ENCODE results near the gene SSH2. TPM values are rescaled to one million over a fixed set of nuclear protein-coding genes. Genes with fewer than 3 reads are reported as not detected.
"Not testable (repeated sequence)": the region's sequence is repeated elsewhere in the genome, so short reads cannot be mapped to it uniquely, and the experiment has no call there.

SSH2 gene
- polyA plus RNA-seq, 1 of the 3 experiments (the other 2 are of a cell fraction): 8.8 TPM

DNA sequence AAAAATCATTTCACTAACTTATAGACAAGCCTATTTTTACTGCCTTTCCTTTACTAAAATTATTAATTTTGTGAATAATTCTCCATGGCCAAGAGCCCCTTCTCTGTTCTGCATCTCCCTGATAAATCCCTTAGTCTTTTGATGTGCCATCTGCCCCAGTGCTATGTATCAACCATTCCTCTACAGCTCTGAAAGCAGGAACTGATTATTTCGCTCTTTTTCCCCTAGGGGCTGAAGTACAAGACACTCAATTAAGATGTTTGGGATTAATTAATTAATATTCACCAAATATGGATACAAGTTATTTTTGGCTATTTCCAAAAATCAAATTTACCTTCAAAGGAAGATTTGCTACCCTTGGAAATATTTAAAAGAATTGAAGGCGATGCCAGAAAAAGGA, 26.6 kb downstream of the SSH2 start:
- H3K79me2 ChIP-seq (ENCODE audit: insufficient read depth): peaks cover 84% of the 10 kb centered on the region
- WGBS (ENCODE audit: low lambda C conversion rate): 99% methylated on average over 2 of the region's 2 CpGs

DNA sequence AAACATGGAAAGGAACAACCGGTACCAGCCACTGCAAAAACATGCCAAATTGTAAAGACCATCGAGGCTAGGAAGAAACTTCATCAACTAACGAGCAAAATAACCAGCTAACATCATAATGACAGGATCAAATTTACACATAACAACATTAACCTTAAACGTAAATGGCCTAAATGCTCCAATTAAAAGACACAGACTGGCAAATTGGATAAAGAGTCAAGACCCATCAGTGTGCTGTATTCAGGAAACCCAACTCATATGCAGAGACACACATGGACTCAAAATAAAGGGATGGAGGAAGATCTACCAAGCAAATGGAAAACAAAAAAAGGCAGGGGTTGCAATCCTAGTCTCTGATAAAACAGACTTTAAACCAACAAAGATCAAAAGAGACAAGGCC, 32.9 kb downstream of the SSH2 start:
- H3K27ac ChIP-seq (ENCODE audit: low read depth in 2 of 2, low read length in 1 of 2); DNase-seq; H3K4me3 ChIP-seq (ENCODE audit: low read depth in 2 of 2, low read length in 1 of 2); H3K9ac ChIP-seq; H3K27me3 ChIP-seq (ENCODE audit: insufficient read depth); H3K4me1 ChIP-seq (ENCODE audit: control insufficient read depth in 1 of 2, insufficient read depth in 2 of 2, low read depth in 1 of 2, low read length in 1 of 2); H3F3A ChIP-seq (replicated peaks; ENCODE audit: insufficient read depth); H3K4me2 ChIP-seq; H2AFZ ChIP-seq (ENCODE audit: low read depth); POLR2A ChIA-PET; H4K20me1 ChIP-seq (ENCODE audit: insufficient read depth); H3K36me3 ChIP-seq (replicated peaks in 1 of 2; ENCODE audit: control insufficient read depth in 1 of 2, insufficient read depth in 2 of 2, low read length in 1 of 2); H3K9me3 ChIP-seq; H3K9me2 ChIP-seq: not testable (repeated sequence)
- WGBS (ENCODE audit: low lambda C conversion rate): 97% methylated on average over 4 of the region's 4 CpGs
- CTCF ChIA-PET: interaction anchor here (0.6 kb wide), 1 partner anchor 24 kb away, joined by 4 read pairs; no protein-coding TSS in a partner anchor
- H3K79me2 ChIP-seq (ENCODE audit: insufficient read depth): peaks cover 54% of the 10 kb centered on the region; the same call in 1 of the 2 replicates

More for the DNA sequence above, 26.6 kb downstream of the SSH2 start:
- H3K4me1 ChIP-seq (ENCODE audit: control insufficient read depth in 1 of 2, insufficient read depth in 2 of 2, low read depth in 1 of 2, low read length in 1 of 2): no peaks in the 10 kb centered on the region; a peak in 1 of 4 replicates
- peaks cover 7% of the 10 kb centered on the region for H3F3A ChIP-seq (replicated peaks; ENCODE audit: insufficient read depth)
- no peak for TF ChIP-seq NFIC (IDR thresholded peaks at IDR 0.05; ENCODE audit: borderline replicate concordance)
- no peak for TF ChIP-seq RAD21 (IDR thresholded peaks at IDR 0.05; ENCODE audit: low read length)
- no peak for TF ChIP-seq NRF1 (IDR thresholded peaks at IDR 0.05; ENCODE audit: low read depth, low read length)
- no peak for TF ChIP-seq MEF2A (IDR thresholded peaks at IDR 0.05; ENCODE audit: borderline replicate concordance, low read depth)
- no peak for TF ChIP-seq GATA2 (CRISPR knock-in tag; IDR thresholded peaks at IDR 0.05)
- TF ChIP-seq POLR2AphosphoS5 (IDR thresholded peaks at IDR 0.05; ENCODE audit: low read depth, low read length): no peak
- no peak for TF ChIP-seq TAF1 (IDR thresholded peaks at IDR 0.05; ENCODE audit: borderline replicate concordance, low read depth, low read length)
- TF ChIP-seq, protein P1, sequence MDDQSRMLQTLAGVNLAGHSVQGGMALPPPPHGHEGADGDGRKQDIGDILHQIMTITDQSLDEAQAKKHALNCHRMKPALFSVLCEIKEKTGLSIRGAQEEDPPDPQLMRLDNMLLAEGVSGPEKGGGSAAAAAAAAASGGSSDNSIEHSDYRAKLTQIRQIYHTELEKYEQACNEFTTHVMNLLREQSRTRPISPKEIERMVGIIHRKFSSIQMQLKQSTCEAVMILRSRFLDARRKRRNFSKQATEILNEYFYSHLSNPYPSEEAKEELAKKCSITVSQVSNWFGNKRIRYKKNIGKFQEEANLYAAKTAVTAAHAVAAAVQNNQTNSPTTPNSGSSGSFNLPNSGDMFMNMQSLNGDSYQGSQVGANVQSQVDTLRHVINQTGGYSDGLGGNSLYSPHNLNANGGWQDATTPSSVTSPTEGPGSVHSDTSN (IDR thresholded peaks at IDR 0.05): no peak
- no peak for TF ChIP-seq JUND (IDR thresholded peaks at IDR 0.05)
- no peak for TF ChIP-seq YY1 (IDR thresholded peaks at IDR 0.05; ENCODE audit: low read depth)
- no peaks in the 10 kb centered on the region for H3K36me3 ChIP-seq (replicated peaks in 1 of 2; ENCODE audit: control insufficient read depth in 1 of 2, insufficient read depth in 2 of 2, low read length in 1 of 2)
- no peak overlapping the region for H3K27ac ChIP-seq (ENCODE audit: low read depth in 2 of 2, low read length in 1 of 2)
- H3K9me3 ChIP-seq: no peaks in the 10 kb centered on the region; the same call in 1 of the 2 replicates
- H4K20me1 ChIP-seq (ENCODE audit: insufficient read depth): no peaks in the 10 kb centered on the region
- no peak overlapping the region for H3K4me3 ChIP-seq (ENCODE audit: low read depth in 2 of 2, low read length in 1 of 2)
- H3K27me3 ChIP-seq (ENCODE audit: insufficient read depth): no peaks in the 10 kb centered on the region
- H3K9me2 ChIP-seq: no peaks in the 10 kb centered on the region
- H2AFZ ChIP-seq (ENCODE audit: low read depth): no peak overlapping the region
- H3K4me2 ChIP-seq: no peak overlapping the region
- CTCF ChIA-PET: interaction anchor here (0.7 to 1.5 kb wide), 3 partner anchors 21 to 437 kb away, joined by 3 to 6 read pairs (median 3); no protein-coding TSS in a partner anchor
- POLR2A ChIA-PET: no interaction called here
- H3K9ac ChIP-seq: no peak overlapping the region
- DNase-seq: no peak

DNA sequence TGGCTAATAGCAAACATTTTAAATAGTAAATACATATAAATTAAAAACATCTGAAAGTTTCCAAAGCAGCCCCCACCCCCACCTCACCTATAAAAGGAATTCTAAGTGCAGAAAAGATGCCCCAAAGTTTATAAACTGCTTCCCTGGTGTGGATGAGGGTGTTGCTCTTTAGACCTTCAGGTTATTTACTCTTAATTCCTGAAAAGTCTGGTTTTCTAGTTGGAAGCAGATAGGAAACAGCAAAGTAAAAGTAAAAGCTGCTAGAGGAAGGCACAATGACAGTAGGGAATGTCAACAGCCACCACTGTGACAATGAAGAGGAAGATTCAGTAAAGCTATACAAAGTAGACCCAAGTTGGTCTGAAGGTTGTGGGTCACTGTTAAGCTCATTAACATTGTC, 37.8 kb downstream of the SSH2 start:
- H3F3A ChIP-seq (replicated peaks; ENCODE audit: insufficient read depth): peaks cover 4% of the 10 kb centered on the region
- no peak overlapping the region for H2AFZ ChIP-seq (ENCODE audit: low read depth)
- H3K4me2 ChIP-seq: no peak overlapping the region
- ChIA-PET CTCF (interaction anchor here (1.2 to 1.5 kb wide), 5 partner anchors 17 to 201 kb away, joined by 3 to 7 read pairs (median 4); no protein-coding TSS in a partner anchor), POLR2A (interaction anchor here (0.6 kb wide), 1 partner anchor 260 kb away, joined by 6 read pairs; no protein-coding TSS in a partner anchor)
- no peaks in the 10 kb centered on the region for H3K9me3 ChIP-seq
- no peak overlapping the region for H3K9ac ChIP-seq
- DNase-seq: no peak
- H3K9me2 ChIP-seq: no peaks in the 10 kb centered on the region
- H3K79me2 ChIP-seq (ENCODE audit: insufficient read depth): peaks cover 47% of the 10 kb centered on the region
- no peaks in the 10 kb centered on the region for H3K4me1 ChIP-seq (ENCODE audit: control insufficient read depth in 1 of 2, insufficient read depth in 2 of 2, low read depth in 1 of 2, low read length in 1 of 2)
- peaks cover 0 to 2% of the 10 kb centered on the region in 2 experiments for H3K36me3 ChIP-seq (replicated peaks in 1 of 2; ENCODE audit: control insufficient read depth in 1 of 2, insufficient read depth in 2 of 2, low read length in 1 of 2)
- H3K27me3 ChIP-seq (ENCODE audit: insufficient read depth): no peaks in the 10 kb centered on the region
- H3K4me3 ChIP-seq (ENCODE audit: low read depth in 2 of 2, low read length in 1 of 2): no peak overlapping the region
- H3K27ac ChIP-seq (ENCODE audit: low read depth in 2 of 2, low read length in 1 of 2): no peak overlapping the region
- H4K20me1 ChIP-seq (ENCODE audit: insufficient read depth): no peaks in the 10 kb centered on the region
- TF ChIP-seq, protein P2, sequence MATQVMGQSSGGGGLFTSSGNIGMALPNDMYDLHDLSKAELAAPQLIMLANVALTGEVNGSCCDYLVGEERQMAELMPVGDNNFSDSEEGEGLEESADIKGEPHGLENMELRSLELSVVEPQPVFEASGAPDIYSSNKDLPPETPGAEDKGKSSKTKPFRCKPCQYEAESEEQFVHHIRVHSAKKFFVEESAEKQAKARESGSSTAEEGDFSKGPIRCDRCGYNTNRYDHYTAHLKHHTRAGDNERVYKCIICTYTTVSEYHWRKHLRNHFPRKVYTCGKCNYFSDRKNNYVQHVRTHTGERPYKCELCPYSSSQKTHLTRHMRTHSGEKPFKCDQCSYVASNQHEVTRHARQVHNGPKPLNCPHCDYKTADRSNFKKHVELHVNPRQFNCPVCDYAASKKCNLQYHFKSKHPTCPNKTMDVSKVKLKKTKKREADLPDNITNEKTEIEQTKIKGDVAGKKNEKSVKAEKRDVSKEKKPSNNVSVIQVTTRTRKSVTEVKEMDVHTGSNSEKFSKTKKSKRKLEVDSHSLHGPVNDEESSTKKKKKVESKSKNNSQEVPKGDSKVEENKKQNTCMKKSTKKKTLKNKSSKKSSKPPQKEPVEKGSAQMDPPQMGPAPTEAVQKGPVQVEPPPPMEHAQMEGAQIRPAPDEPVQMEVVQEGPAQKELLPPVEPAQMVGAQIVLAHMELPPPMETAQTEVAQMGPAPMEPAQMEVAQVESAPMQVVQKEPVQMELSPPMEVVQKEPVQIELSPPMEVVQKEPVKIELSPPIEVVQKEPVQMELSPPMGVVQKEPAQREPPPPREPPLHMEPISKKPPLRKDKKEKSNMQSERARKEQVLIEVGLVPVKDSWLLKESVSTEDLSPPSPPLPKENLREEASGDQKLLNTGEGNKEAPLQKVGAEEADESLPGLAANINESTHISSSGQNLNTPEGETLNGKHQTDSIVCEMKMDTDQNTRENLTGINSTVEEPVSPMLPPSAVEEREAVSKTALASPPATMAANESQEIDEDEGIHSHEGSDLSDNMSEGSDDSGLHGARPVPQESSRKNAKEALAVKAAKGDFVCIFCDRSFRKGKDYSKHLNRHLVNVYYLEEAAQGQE (IDR thresholded peaks at IDR 0.05; ENCODE audit: low read depth, low read length): no peak
- TF ChIP-seq TCF12 (IDR thresholded peaks at IDR 0.05): no peak
- TF ChIP-seq GABPA (IDR thresholded peaks at IDR 0.05; ENCODE audit: low read depth): no peak
- no peak for TF ChIP-seq CHD2 (IDR thresholded peaks at IDR 0.05; ENCODE audit: low read length, partially characterized antibody)
- TF ChIP-seq, protein P3, sequence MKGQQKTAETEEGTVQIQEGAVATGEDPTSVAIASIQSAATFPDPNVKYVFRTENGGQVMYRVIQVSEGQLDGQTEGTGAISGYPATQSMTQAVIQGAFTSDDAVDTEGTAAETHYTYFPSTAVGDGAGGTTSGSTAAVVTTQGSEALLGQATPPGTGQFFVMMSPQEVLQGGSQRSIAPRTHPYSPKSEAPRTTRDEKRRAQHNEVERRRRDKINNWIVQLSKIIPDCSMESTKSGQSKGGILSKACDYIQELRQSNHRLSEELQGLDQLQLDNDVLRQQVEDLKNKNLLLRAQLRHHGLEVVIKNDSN (IDR thresholded peaks at IDR 0.05; ENCODE audit: borderline replicate concordance, low read depth): no peak
- TF ChIP-seq, protein P4, sequence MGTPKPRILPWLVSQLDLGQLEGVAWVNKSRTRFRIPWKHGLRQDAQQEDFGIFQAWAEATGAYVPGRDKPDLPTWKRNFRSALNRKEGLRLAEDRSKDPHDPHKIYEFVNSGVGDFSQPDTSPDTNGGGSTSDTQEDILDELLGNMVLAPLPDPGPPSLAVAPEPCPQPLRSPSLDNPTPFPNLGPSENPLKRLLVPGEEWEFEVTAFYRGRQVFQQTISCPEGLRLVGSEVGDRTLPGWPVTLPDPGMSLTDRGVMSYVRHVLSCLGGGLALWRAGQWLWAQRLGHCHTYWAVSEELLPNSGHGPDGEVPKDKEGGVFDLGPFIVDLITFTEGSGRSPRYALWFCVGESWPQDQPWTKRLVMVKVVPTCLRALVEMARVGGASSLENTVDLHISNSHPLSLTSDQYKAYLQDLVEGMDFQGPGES (IDR thresholded peaks at IDR 0.05; ENCODE audit: low read depth, low read length): no peak
- no peak for TF ChIP-seq RCOR1 (IDR thresholded peaks at IDR 0.05; ENCODE audit: low read length)
- TF ChIP-seq JUND (IDR thresholded peaks at IDR 0.05): no peak
- TF ChIP-seq MEF2A (IDR thresholded peaks at IDR 0.05; ENCODE audit: borderline replicate concordance, low read depth): no peak
- TF ChIP-seq SMC3 (IDR thresholded peaks at IDR 0.05; ENCODE audit: low read depth, low read length): no peak

Measured in SK-N-SH (cell line).